ENCODE results near the gene CLSTN2.

Gene CLSTN2

DNA sequence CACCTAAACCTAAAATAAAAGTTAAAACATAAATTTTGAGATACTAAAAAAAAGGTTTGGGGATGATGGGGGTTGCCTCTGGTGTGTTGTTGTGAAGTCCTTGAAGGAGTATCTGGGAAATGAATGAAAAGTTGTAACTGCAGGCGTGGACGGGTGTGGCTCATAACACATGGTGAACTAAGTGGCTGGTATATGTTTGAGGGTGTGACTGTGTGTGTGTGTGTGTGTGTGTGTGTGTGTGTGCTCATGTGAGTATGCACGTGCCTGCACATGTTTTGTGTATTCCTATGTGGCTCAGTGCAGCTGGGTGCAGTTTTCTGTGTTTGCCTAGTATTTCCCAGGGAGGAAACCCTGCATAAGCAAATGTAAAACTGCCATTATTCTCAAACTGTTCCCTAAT lies 513.0 kb downstream of the CLSTN2 start:
- intact Hi-C loops (cut with DNase I; ENCODE audit: low total_unique reads), result no loop called here
- no peaks in the 10 kb centered on the region for H3K4me1 ChIP-seq
- H3K9me3 ChIP-seq, result no peaks in the 10 kb centered on the region
- no peak overlapping the region for H3K4me3 ChIP-seq
- DNase-seq, result no peak
- TF ChIP-seq, protein P1, sequence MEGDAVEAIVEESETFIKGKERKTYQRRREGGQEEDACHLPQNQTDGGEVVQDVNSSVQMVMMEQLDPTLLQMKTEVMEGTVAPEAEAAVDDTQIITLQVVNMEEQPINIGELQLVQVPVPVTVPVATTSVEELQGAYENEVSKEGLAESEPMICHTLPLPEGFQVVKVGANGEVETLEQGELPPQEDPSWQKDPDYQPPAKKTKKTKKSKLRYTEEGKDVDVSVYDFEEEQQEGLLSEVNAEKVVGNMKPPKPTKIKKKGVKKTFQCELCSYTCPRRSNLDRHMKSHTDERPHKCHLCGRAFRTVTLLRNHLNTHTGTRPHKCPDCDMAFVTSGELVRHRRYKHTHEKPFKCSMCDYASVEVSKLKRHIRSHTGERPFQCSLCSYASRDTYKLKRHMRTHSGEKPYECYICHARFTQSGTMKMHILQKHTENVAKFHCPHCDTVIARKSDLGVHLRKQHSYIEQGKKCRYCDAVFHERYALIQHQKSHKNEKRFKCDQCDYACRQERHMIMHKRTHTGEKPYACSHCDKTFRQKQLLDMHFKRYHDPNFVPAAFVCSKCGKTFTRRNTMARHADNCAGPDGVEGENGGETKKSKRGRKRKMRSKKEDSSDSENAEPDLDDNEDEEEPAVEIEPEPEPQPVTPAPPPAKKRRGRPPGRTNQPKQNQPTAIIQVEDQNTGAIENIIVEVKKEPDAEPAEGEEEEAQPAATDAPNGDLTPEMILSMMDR (IDR thresholded peaks at IDR 0.05), result no peak
- H3K27me3 ChIP-seq, result no peaks in the 10 kb centered on the region
- no peaks in the 10 kb centered on the region for H3K36me3 ChIP-seq
- no peak overlapping the region for H3K27ac ChIP-seq

DNA sequence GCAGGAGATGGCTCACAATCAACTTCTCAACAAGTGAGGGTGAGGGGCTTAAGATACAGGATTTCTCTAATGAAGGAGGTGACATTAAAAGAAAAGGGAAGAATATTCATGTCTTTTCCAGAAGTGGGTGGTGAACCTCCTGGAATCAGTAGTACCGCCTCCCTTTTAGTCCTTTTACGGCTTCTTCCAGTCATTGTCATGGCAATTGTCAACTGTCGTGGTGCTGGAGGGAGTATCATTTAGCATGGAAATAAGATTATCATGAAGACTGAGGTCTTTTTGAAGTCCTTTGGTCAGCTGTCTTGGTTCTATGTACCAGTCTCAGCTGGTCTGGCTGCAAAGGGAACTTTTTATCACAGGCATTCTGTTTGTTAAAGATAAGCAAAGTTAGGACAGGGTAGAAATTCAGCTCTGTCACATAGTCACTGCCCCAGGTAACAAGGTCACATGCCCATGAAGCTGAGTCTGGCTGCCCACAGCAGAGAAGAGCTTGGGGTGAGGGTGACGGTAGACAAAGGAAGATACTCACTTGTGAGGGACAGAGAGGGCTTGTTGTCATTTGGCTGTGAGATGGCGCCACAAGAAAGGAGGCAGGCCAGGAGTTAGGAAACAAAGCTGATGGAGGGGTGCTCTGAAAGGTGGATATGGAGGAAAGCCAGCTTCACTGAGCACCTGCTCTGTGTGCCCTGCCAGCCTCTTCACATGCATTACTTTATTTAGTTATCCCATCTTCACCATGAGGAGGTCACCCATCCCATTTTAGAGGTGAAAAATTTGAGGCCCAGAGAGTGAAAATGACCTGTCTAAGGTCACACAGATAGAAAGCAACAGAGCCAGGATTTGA lies 514.6 kb downstream of the CLSTN2 start:
- H3K27me3 ChIP-seq, result no peaks in the 10 kb centered on the region
- DNase-seq, result no peak
- no peaks in the 10 kb centered on the region for H3K4me1 ChIP-seq
- intact Hi-C loops (cut with DNase I; ENCODE audit: low total_unique reads), result no loop called here
- H3K27ac ChIP-seq, result no peak overlapping the region
- TF ChIP-seq, protein P1 (IDR thresholded peaks at IDR 0.05), result no peak
- H3K36me3 ChIP-seq, result no peaks in the 10 kb centered on the region
- H3K4me3 ChIP-seq, result no peak overlapping the region
- no peaks in the 10 kb centered on the region for H3K9me3 ChIP-seq

DNA sequence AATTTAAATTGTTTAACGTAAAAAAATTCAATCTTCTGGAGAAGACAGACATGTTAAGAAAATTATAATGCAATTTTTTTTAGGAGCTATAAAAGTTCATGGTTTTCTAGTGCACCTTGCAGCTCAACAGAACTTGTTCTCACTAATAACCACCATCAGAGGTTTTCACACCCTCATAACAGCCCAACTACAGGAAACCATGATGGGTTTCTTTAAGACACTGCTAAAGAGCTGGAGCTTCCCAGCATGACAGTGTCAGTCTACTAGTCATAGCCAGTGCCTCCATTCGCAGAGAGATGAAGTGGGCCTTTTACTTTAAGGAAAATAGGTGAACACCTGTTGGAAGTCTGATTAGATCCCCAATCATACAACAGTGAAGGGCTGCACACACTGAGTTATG lies 518.8 kb downstream of the CLSTN2 start:
- no peaks in the 10 kb centered on the region for H3K4me1 ChIP-seq
- intact Hi-C loops (cut with DNase I; ENCODE audit: low total_unique reads), result no loop called here
- H3K36me3 ChIP-seq, result no peaks in the 10 kb centered on the region
- H3K27me3 ChIP-seq, result no peaks in the 10 kb centered on the region
- no peaks in the 10 kb centered on the region for H3K9me3 ChIP-seq
- no peak overlapping the region for H3K4me3 ChIP-seq
- H3K27ac ChIP-seq, result no peak overlapping the region
- TF ChIP-seq, protein P1 (IDR thresholded peaks at IDR 0.05), result no peak
- no peak for DNase-seq

- no peak overlapping the region for H3K4me3 ChIP-seq
- no peaks in the 10 kb centered on the region for H3K4me1 ChIP-seq
- H3K36me3 ChIP-seq, result no peaks in the 10 kb centered on the region
- DNase-seq, result no peak
- H3K27me3 ChIP-seq, result no peaks in the 10 kb centered on the region
- intact Hi-C loops (cut with DNase I; ENCODE audit: low total_unique reads), result no loop called here
- H3K9me3 ChIP-seq, result no peaks in the 10 kb centered on the region
- TF ChIP-seq, protein P1 (IDR thresholded peaks at IDR 0.05), result no peak
- H3K27ac ChIP-seq, result no peak overlapping the region
These were observed 520.7 kb downstream of the CLSTN2 start for GRCh38 chr3:140455521-140456214.

- no peaks in the 10 kb centered on the region for H3K9me3 ChIP-seq
- intact Hi-C loops (cut with DNase I; ENCODE audit: low total_unique reads), result no loop called here
- no peak for DNase-seq
- H3K27ac ChIP-seq, result no peak overlapping the region
- H3K4me3 ChIP-seq, result no peak overlapping the region
- TF ChIP-seq, protein P1 (IDR thresholded peaks at IDR 0.05), result no peak
- no peaks in the 10 kb centered on the region for H3K27me3 ChIP-seq
- no peaks in the 10 kb centered on the region for H3K36me3 ChIP-seq
- no peaks in the 10 kb centered on the region for H3K4me1 ChIP-seq
These were observed 522.0 kb downstream of the CLSTN2 start for GRCh38 chr3:140456974-140457373.

Measured in tibial artery (tissue), 4 donors.